ENCODE measurements around the gene CMTR1. TPM values are rescaled to one million over a fixed set of nuclear protein-coding genes. Genes with fewer than 3 reads are reported as not detected.
A peak's percentile ranks its signal among the peaks of the same experiment; 100 is the strongest.

CMTR1 gene
- total RNA-seq, result 10 to 100 TPM; 20.3 to 24.4 TPM

GRCh38 chr6:37432916-37433656, at the start of gene CMTR1:
Gene CMTR1 (plus strand): TSS chr6:37433221. CDS start chr6:37435630, 2,409 bp downstream.
- Histone ChIP-seq H3K9ac (ENCODE audit: low read depth in 2 of 2, low read length in 2 of 2) (peak within 1 kb of the TSS; percentile 92 to 93), H3K4me3 (peak within 1 kb of the TSS; percentile 86), H3K4me1 (peaks cover 7% of the 10 kb centered on the region), H3K36me3 (peaks cover 5% of the 10 kb centered on the region), H3K27ac (peak within 1 kb of the TSS; percentile 84), H3K9me3 (no peaks in the 10 kb centered on the region), H3K27me3 (no peaks in the 10 kb centered on the region)
- no peak for TF ChIP-seq CTCF (IDR thresholded peaks at IDR 0.05)
- intact Hi-C loops (cut with DNase I), result no loop called here
- DNase-seq, result peak; percentile 95

GRCh38 chr6:37388578-37388977, 44.4 kb upstream of the CMTR1 start:
- no peaks in the 10 kb centered on the region for H3K36me3 ChIP-seq
- no peak for TF ChIP-seq CTCF (IDR thresholded peaks at IDR 0.05)
- H3K27ac ChIP-seq, result no peak overlapping the region
- DNase-seq, result no peak
- intact Hi-C loops (cut with DNase I), result no loop called here
- H3K27me3 ChIP-seq, result no peaks in the 10 kb centered on the region
- no peaks in the 10 kb centered on the region for H3K4me1 ChIP-seq
- no peak overlapping the region for H3K4me3 ChIP-seq
- H3K9ac ChIP-seq (ENCODE audit: low read depth in 2 of 2, low read length in 2 of 2), result no peak overlapping the region
- H3K9me3 ChIP-seq, result no peaks in the 10 kb centered on the region

GRCh38 chr6:37389857-37390256, 43.2 kb upstream of the CMTR1 start:
- no peaks in the 10 kb centered on the region for H3K9me3 ChIP-seq
- no peak overlapping the region for H3K4me3 ChIP-seq
- H3K27ac ChIP-seq, result peak overlapping the region; percentile 48
- no peak overlapping the region for H3K9ac ChIP-seq (ENCODE audit: low read depth in 2 of 2, low read length in 2 of 2)
- no peaks in the 10 kb centered on the region for H3K4me1 ChIP-seq
- no peak for DNase-seq
- intact Hi-C loops (cut with DNase I), result loop anchor here (10.0 kb wide), 1 partner anchor 295 kb away; no protein-coding TSS in a partner anchor
- H3K27me3 ChIP-seq, result no peaks in the 10 kb centered on the region
- TF ChIP-seq CTCF (IDR thresholded peaks at IDR 0.05), result no peak
- H3K36me3 ChIP-seq, result no peaks in the 10 kb centered on the region

GRCh38 chr6:37391120-37391519, 41.9 kb upstream of the CMTR1 start:
- no peak for DNase-seq
- no peak for TF ChIP-seq CTCF (IDR thresholded peaks at IDR 0.05)
- Histone ChIP-seq H3K9me3 (no peaks in the 10 kb centered on the region), H3K9ac (ENCODE audit: low read depth in 2 of 2, low read length in 2 of 2) (no peak overlapping the region), H3K36me3 (no peaks in the 10 kb centered on the region), H3K4me3 (no peak overlapping the region), H3K27me3 (no peaks in the 10 kb centered on the region), H3K4me1 (no peaks in the 10 kb centered on the region), H3K27ac (peak overlapping the region; percentile 48)
- intact Hi-C loops (cut with DNase I), result loop anchor here (10.0 kb wide), 1 partner anchor 294 kb away; no protein-coding TSS in a partner anchor

GRCh38 chr6:37392821-37393220, 40.2 kb upstream of the CMTR1 start:
- no peak overlapping the region for H3K27ac ChIP-seq
- intact Hi-C loops (cut with DNase I), result loop anchor here (10.0 kb wide), 1 partner anchor 292 kb away; no protein-coding TSS in a partner anchor
- H3K9me3 ChIP-seq, result no peaks in the 10 kb centered on the region
- no peak overlapping the region for H3K4me3 ChIP-seq
- H3K36me3 ChIP-seq, result no peaks in the 10 kb centered on the region
- H3K9ac ChIP-seq (ENCODE audit: low read depth in 2 of 2, low read length in 2 of 2), result no peak overlapping the region
- H3K4me1 ChIP-seq, result no peaks in the 10 kb centered on the region
- H3K27me3 ChIP-seq, result no peaks in the 10 kb centered on the region
- TF ChIP-seq CTCF (IDR thresholded peaks at IDR 0.05), result no peak
- DNase-seq, result no peak

Measured in colonic mucosa (tissue), 4 donors.